Transverse colon (tissue), 4 donors: ENCODE measurements around the gene TRIP12.

Source experiments
- EP300 ChIP-seq: sonication (generic); formaldehyde crosslinking; IDR thresholded peaks from one replicate; pipeline ENCODE4 v1.6.1; 2017; ENCODE audit warnings: antibody characterized with exemption, low read depth
- POLR2A ChIP-seq: fragments of 450-650 bp; IDR thresholded peaks from one replicate; pipeline ENCODE4 v1.6.1; 2016; ENCODE audit warnings: antibody characterized with exemption, mild to moderate bottlenecking, moderate library complexity
- POLR2AphosphoS5 ChIP-seq, 3 donors: sonication (generic); formaldehyde crosslinking; IDR thresholded peaks; one replicate each; pipeline ENCODE4 v1.6.1; 2016; ENCODE audit warnings: antibody characterized with exemption in 3 of 3
- TF ChIP-seq, protein P1 (sequence below), 5 experiments: fragments of 200-600 bp in 3 of 5; fragments of 450-650 bp in 2 of 5; sonication (generic) in 3 of 5; IDR thresholded peaks; 1 replicate in 2 of 5; 2 replicates in 3 of 5; pipeline ENCODE4 v1.5.1; 2016 to 2017; ENCODE audit warnings: antibody characterized with exemption in 5 of 5, inconsistent platforms in 3 of 5, mild to moderate bottlenecking in 2 of 5, moderate library complexity in 1 of 5

DNA sequence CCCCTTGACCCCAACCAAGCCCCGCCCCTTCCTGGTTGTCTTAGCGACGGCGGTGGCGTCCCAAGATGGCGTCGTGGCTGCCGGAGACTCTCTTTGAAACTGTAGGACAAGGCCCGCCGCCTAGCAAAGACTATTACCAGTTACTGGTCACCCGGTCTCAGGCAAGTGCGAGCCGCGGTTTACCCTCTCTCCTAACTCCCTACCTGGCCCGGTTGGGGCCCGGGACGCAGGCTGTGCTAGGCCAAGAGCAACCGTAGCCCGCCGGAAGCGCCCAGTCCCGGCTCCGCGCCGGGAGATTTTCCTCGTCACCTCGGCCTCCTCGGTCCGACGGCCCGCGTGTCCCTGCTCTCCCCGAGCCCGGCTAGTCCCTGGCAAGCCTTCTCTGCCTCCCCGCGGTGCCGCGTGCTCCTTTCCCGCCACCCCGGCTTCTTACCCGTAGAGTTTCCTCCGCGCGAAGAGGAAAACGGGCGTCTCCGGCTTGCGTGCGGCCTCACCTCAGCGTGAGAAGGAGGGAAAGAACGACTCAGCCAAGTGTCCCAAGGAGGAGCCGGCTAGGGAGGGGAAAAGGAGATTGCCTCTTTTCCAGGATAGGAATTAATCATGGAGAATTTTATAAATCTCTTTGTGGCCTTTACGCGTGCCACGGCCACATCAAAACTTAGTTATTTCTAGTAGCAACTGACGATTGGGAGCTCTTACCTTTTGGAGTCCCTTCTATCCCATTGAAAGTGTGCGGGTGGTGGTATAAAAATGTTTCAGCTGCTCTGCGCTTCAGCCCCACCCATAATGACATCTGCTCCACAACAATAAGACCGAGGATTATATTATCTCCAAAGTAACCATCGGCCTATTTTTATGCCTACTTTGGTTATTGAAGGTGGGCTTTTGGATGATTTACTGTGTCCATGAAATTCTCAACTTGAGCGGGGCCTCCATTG is 909 bp upstream of the TRIP12 start, which contains the start of gene FBXO36:
- TF ChIP-seq, protein P1, sequence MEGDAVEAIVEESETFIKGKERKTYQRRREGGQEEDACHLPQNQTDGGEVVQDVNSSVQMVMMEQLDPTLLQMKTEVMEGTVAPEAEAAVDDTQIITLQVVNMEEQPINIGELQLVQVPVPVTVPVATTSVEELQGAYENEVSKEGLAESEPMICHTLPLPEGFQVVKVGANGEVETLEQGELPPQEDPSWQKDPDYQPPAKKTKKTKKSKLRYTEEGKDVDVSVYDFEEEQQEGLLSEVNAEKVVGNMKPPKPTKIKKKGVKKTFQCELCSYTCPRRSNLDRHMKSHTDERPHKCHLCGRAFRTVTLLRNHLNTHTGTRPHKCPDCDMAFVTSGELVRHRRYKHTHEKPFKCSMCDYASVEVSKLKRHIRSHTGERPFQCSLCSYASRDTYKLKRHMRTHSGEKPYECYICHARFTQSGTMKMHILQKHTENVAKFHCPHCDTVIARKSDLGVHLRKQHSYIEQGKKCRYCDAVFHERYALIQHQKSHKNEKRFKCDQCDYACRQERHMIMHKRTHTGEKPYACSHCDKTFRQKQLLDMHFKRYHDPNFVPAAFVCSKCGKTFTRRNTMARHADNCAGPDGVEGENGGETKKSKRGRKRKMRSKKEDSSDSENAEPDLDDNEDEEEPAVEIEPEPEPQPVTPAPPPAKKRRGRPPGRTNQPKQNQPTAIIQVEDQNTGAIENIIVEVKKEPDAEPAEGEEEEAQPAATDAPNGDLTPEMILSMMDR (IDR thresholded peaks at IDR 0.05) = no peak
- TF ChIP-seq POLR2A (peak; percentile 35), EP300 (no peak), POLR2AphosphoS5 (IDR thresholded peaks at IDR 0.05) (peak in 1 of 3 donors; percentile 11)
